ENCODE measurements around the gene HLA-DOB.

HLA-DOB gene

GRCh38 chr6:32851025-32851424 lies 34.2 kb upstream of the HLA-DOB start:
- TF ChIP-seq CTCF (IDR thresholded peaks at IDR 0.05; ENCODE audit: extremely low read depth, insufficient read depth, missing control alignments) = no peak
- DNase-seq (ENCODE audit: low spot score) = no peak
- in situ Hi-C loops (cut with MboI; ENCODE audit: low pct_unique_long_range_greater_than_20kb, low sequenced_read_pairs, unreplicated experiment) = no loop called here

GRCh38 chr6:32849126-32849525 lies 32.3 kb upstream of the HLA-DOB start:
- TF ChIP-seq CTCF (IDR thresholded peaks at IDR 0.05; ENCODE audit: extremely low read depth, insufficient read depth, missing control alignments) = no peak
- no peak for DNase-seq (ENCODE audit: low spot score)
- in situ Hi-C loops (cut with MboI; ENCODE audit: low pct_unique_long_range_greater_than_20kb, low sequenced_read_pairs, unreplicated experiment) = no loop called here

DNA sequence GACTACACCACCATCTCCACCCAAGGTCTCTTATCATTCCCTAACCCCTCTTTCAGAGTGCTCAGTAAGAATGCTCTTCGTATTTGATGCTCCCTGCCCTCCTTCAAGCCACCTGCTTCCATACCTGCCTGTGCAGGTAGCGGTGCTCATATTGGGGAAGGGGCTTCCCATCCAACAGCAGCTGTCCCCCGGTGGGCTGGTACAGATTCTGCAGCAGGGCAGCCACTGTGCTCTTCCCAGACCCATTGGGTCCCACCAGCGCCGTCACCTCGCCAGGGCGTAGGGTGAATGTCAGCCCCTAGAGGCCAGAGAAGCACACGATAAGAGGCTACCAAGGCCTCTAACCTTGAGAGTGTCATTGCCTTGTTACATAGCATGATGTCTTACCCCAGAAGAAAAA lies 31.0 kb upstream of the HLA-DOB start:
- DNase-seq (ENCODE audit: low spot score) = no peak
- no peak for TF ChIP-seq CTCF (IDR thresholded peaks at IDR 0.05; ENCODE audit: extremely low read depth, insufficient read depth, missing control alignments)
- in situ Hi-C loops (cut with MboI; ENCODE audit: low pct_unique_long_range_greater_than_20kb, low sequenced_read_pairs, unreplicated experiment) = no loop called here

- no peak for TF ChIP-seq CTCF (IDR thresholded peaks at IDR 0.05; ENCODE audit: extremely low read depth, insufficient read depth, missing control alignments)
- DNase-seq (ENCODE audit: low spot score) = no peak
- in situ Hi-C loops (cut with MboI; ENCODE audit: low pct_unique_long_range_greater_than_20kb, low sequenced_read_pairs, unreplicated experiment) = no loop called here
These were observed 30.2 kb upstream of the HLA-DOB start for GRCh38 chr6:32847004-32847403.

- DNase-seq (ENCODE audit: low spot score) = no peak
- in situ Hi-C loops (cut with MboI; ENCODE audit: low pct_unique_long_range_greater_than_20kb, low sequenced_read_pairs, unreplicated experiment) = no loop called here
- TF ChIP-seq CTCF (IDR thresholded peaks at IDR 0.05; ENCODE audit: extremely low read depth, insufficient read depth, missing control alignments) = no peak
These were observed 28.6 kb upstream of the HLA-DOB start for GRCh38 chr6:32845384-32845884.

- in situ Hi-C loops (cut with MboI; ENCODE audit: low pct_unique_long_range_greater_than_20kb, low sequenced_read_pairs, unreplicated experiment) = no loop called here
- TF ChIP-seq CTCF (IDR thresholded peaks at IDR 0.05; ENCODE audit: extremely low read depth, insufficient read depth, missing control alignments) = no peak
- no peak for DNase-seq (ENCODE audit: low spot score)
These were observed 28.1 kb upstream of the HLA-DOB start for GRCh38 chr6:32844839-32845383.

Measured in GM13977 (cell line).